GM23338 (cell line): ENCODE data around the gene ASTN1. TPM values are rescaled to one million over a fixed set of nuclear protein-coding genes. Genes with fewer than 3 reads are reported as not detected.

Experiments
- ATAC-seq: fragments of 200-7000 bp; cut with Tn5 transposase; 3 replicates; pipeline ENCODE4 v1.9.1; 2020
- DNase-seq: peaks from one replicate; pipeline ENCODE4 v3.0.0-alpha.2; 2015; ENCODE audit warnings: low spot score
- H2AFZ ChIP-seq: fragments of 200-600 bp; sonication (generic); 2 replicates; pipeline ENCODE4 v1.8.0; 2016; ENCODE audit warnings: antibody characterized with exemption, mild to moderate bottlenecking, moderate library complexity
- H3F3A ChIP-seq: fragments of 200-600 bp; sonication (generic); replicated peaks from 2 replicates; pipeline ENCODE4 v1.8.0; 2017; ENCODE audit warnings: antibody characterized with exemption, mixed run types, low read depth
- H3K27ac ChIP-seq: fragments of 200-600 bp; sonication (generic); 2 replicates; pipeline ENCODE4 v1.6.1; 2016; ENCODE audit warnings: low read depth
- H3K27me3 ChIP-seq: fragments of 200-600 bp; sonication (generic); 2 replicates; pipeline ENCODE4 v1.8.0; 2016; ENCODE audit warnings: mild to moderate bottlenecking, mixed run types, moderate library complexity; ENCODE audit not compliant: insufficient read depth
- H3K36me3 ChIP-seq: fragments of 200-600 bp; sonication (generic); 2 replicates; pipeline ENCODE4 v1.8.0; 2016; ENCODE audit warnings: mild to moderate bottlenecking; ENCODE audit not compliant: insufficient read depth
- H3K4me1 ChIP-seq: fragments of 200-600 bp; sonication (generic); 2 replicates; pipeline ENCODE4 v1.8.0; 2016; ENCODE audit warnings: mild to moderate bottlenecking, moderate library complexity; ENCODE audit not compliant: insufficient read depth
- H3K4me2 ChIP-seq: fragments of 200-600 bp; sonication (generic); 2 replicates; pipeline ENCODE4 v1.7.1; 2017; ENCODE audit warnings: mixed run types
- H3K4me3 ChIP-seq: fragments of 200-600 bp; sonication (generic); 2 replicates; pipeline ENCODE4 v1.6.1; 2016; ENCODE audit warnings: mixed run types
- H3K79me2 ChIP-seq: fragments of 200-600 bp; sonication (generic); replicated peaks from 2 replicates; pipeline ENCODE4 v1.8.0; 2017; ENCODE audit warnings: mild to moderate bottlenecking; ENCODE audit not compliant: insufficient read depth
- H3K9me2 ChIP-seq: fragments of 200-600 bp; sonication (generic); 2 replicates; pipeline ENCODE4 v1.8.0; 2017; ENCODE audit not compliant: insufficient read depth
- H4K20me1 ChIP-seq: fragments of 200-600 bp; sonication (generic); replicated peaks from 2 replicates; pipeline ENCODE4 v1.8.0; 2017; ENCODE audit warnings: mild to moderate bottlenecking; ENCODE audit not compliant: insufficient read depth
- H3K27ac Mint-ChIP-seq: 2 replicates; pipeline ENCODE4 v1.8.0; 2020; ENCODE audit warnings: inconsistent platforms, mild to moderate bottlenecking, moderate library complexity, mixed read lengths
- H3K27me3 Mint-ChIP-seq: 3 replicates; pipeline ENCODE4 v1.8.0; 2022; ENCODE audit warnings: low read depth, mild to moderate bottlenecking, moderate library complexity, mixed read lengths, inconsistent platforms; ENCODE audit not compliant: insufficient read depth, poor library complexity
- H3K36me3 Mint-ChIP-seq: 3 replicates; pipeline ENCODE4 v1.8.0; 2021; ENCODE audit warnings: low read depth, mild to moderate bottlenecking, inconsistent platforms, moderate library complexity, mixed read lengths
- H3K4me1 Mint-ChIP-seq: 3 replicates; pipeline ENCODE4 v1.8.0; 2020; ENCODE audit warnings: mild to moderate bottlenecking, inconsistent platforms, mixed read lengths
- H3K4me3 Mint-ChIP-seq: 3 replicates; pipeline ENCODE4 v1.8.0; 2021; ENCODE audit warnings: moderate library complexity, mild to moderate bottlenecking, inconsistent platforms, mixed read lengths
- H3K9me3 Mint-ChIP-seq: 3 replicates; pipeline ENCODE4 v1.8.0; 2020; ENCODE audit warnings: moderate library complexity, mild to moderate bottlenecking, inconsistent platforms, mixed read lengths
- CREB1 ChIP-seq: fragments of 250-450 bp; sonication (Bioruptor Pico); IDR thresholded peaks from 2 replicates; pipeline ENCODE4 v1.5.0; 2020; ENCODE audit warnings: low read depth, mild to moderate bottlenecking, moderate library complexity
- ETS1 ChIP-seq: IDR thresholded peaks from 2 replicates; pipeline ENCODE4 v1.6.1; 2016; ENCODE audit warnings: antibody characterized with exemption
- EZH2 ChIP-seq: fragments of 200-600 bp; sonication (generic); IDR thresholded peaks from one replicate; pipeline ENCODE4 v1.8.0; 2017; ENCODE audit warnings: antibody characterized with exemption, mild to moderate bottlenecking, low read depth; ENCODE audit not compliant: unreplicated experiment
- EZH2phosphoT487 ChIP-seq: fragments of 200-600 bp; sonication (generic); IDR thresholded peaks from one replicate; pipeline ENCODE4 v1.8.1; 2018; ENCODE audit warnings: antibody characterized with exemption; ENCODE audit not compliant: unreplicated experiment
- NANOG ChIP-seq: IDR thresholded peaks from 2 replicates; pipeline ENCODE4 v1.6.1; 2016; ENCODE audit warnings: antibody characterized with exemption, borderline replicate concordance
- POLR2AphosphoS5 ChIP-seq: IDR thresholded peaks from 2 replicates; pipeline ENCODE4 v1.6.1; 2016; ENCODE audit warnings: antibody characterized with exemption, low read depth
- STAT1 ChIP-seq: IDR thresholded peaks from one replicate; pipeline ENCODE4 v1.6.1; 2016; ENCODE audit warnings: antibody characterized with exemption; ENCODE audit not compliant: unreplicated experiment
- ZNF114 ChIP-seq: fragments of 250-450 bp; sonication (Bioruptor Pico); IDR thresholded peaks from 2 replicates; pipeline ENCODE4 v1.5.0; 2020; ENCODE audit warnings: mild to moderate bottlenecking, moderate library complexity
- ZNF331 ChIP-seq: fragments of 250-450 bp; sonication (Bioruptor Pico); IDR thresholded peaks from 2 replicates; pipeline ENCODE4 v1.5.0; 2020; ENCODE audit warnings: low read depth, mild to moderate bottlenecking, moderate library complexity
- polyA plus RNA-seq: library from polyadenylated mRNA; unstranded; fragments of >200 nt; fragmentation: Nextera tagmentation; extraction: Ambion mirVana; gene quantifications from 2 replicates; pipeline ENCODE4 v1.2.1, GENCODE V29; 2016
- total RNA-seq: library from RNA; depleted of rRNA; stranded (reverse); fragments of >200 nt; shearing (Covaris generic); gene quantifications from 2 replicates; pipeline ENCODE4 v1.2.3, GENCODE V29; 2014
- TF ChIP-seq, protein P1 (sequence below): IDR thresholded peaks from one replicate; pipeline ENCODE4 v1.6.1; 2018; ENCODE audit warnings: antibody characterized with exemption; ENCODE audit not compliant: unreplicated experiment

ASTN1 gene
- total and polyA plus RNA-seq, 2 experiments from 2014 or later = 2.0 to 5.2 TPM

- Histone ChIP-seq H3K4me2 (no peak overlapping the region), H3F3A (no peaks in the 10 kb centered on the region), H3K4me1 (no peaks in the 10 kb centered on the region), H2AFZ (no peak overlapping the region), H3K36me3 (no peaks in the 10 kb centered on the region; the same call in 1 of the 2 replicates), H3K27me3 (no peaks in the 10 kb centered on the region), H3K4me3 (no peak overlapping the region), H3K9me2 (0 out of 2 replicates have a peak, but pooled peaks cover 2% of the 10 kb centered on the region), H4K20me1 (peaks cover 8% of the 10 kb centered on the region; the same call in 1 of the 2 replicates), H3K79me2 (no peaks in the 10 kb centered on the region), H3K27ac (no peak overlapping the region)
- DNase-seq (no peak), ATAC-seq (no peak)
- H3K27me3 Mint-ChIP-seq = peaks cover 3% of the 10 kb centered on the region
- no peak overlapping the region for H3K4me3 Mint-ChIP-seq
- H3K9me3 Mint-ChIP-seq = no peaks in the 10 kb centered on the region
- TF ChIP-seq EZH2phosphoT487 = no peak
- TF ChIP-seq ZNF114 (CRISPR knock-in tag) = no peak
- no peak for TF ChIP-seq EZH2
- no peak for TF ChIP-seq NANOG
- TF ChIP-seq POLR2AphosphoS5 = no peak
- TF ChIP-seq STAT1 = no peak
- no peak for TF ChIP-seq ETS1
- H3K4me1 Mint-ChIP-seq = peaks cover 11% of the 10 kb centered on the region
- no peak overlapping the region for H3K27ac Mint-ChIP-seq
- H3K36me3 Mint-ChIP-seq = no peaks in the 10 kb centered on the region
Measured at GRCh38 chr1:177122461-177123251, 41.9 kb downstream of the ASTN1 start.

DNA sequence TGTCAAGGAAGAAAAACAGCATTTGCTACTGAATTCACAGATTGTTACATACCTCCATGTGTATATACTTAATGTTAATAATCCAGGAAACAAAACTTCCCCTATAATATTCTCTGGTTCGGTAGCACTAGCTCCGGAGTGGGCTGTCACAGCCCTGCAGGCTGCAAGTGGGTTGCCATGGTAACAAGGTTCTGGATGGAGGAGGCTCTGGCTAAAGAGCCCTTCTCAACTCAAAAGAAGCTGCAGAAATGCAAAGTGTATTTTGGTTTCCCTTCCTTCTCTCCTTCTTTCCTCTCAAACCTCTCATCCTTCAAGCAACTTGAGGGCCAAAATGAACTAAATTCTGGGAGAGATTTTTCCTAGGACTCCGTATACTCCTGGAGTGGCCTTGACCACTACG lies 45.2 kb downstream of the ASTN1 start:
- H3K9me2 ChIP-seq = 0 out of 2 replicates have a peak, but pooled peaks cover 2% of the 10 kb centered on the region
- H3K36me3 Mint-ChIP-seq = no peaks in the 10 kb centered on the region
- DNase-seq (peak; percentile 70), ATAC-seq (peak; percentile 43; the same call in 2 of the 3 replicates)
- H3K4me3 Mint-ChIP-seq = no peak overlapping the region
- no peaks in the 10 kb centered on the region for H3K4me1 ChIP-seq
- H3K27me3 Mint-ChIP-seq = peaks cover 3% of the 10 kb centered on the region
- no peak overlapping the region for H3K4me3 ChIP-seq
- no peaks in the 10 kb centered on the region; the same call in 1 of the 2 replicates for H3K36me3 ChIP-seq
- peaks cover 4% of the 10 kb centered on the region; the same call in 2 of the 3 replicates for H3K4me1 Mint-ChIP-seq
- no peaks in the 10 kb centered on the region for H3F3A ChIP-seq
- H2AFZ ChIP-seq = no peak overlapping the region
- no peak overlapping the region for H3K27ac Mint-ChIP-seq
- H3K27me3 ChIP-seq = no peaks in the 10 kb centered on the region
- peaks cover 8% of the 10 kb centered on the region; the same call in 1 of the 2 replicates for H4K20me1 ChIP-seq
- H3K4me2 ChIP-seq = no peak overlapping the region
- no peaks in the 10 kb centered on the region for H3K9me3 Mint-ChIP-seq
- no peaks in the 10 kb centered on the region for H3K79me2 ChIP-seq
- H3K27ac ChIP-seq = no peak overlapping the region
- TF ChIP-seq POLR2AphosphoS5 (no peak), STAT1 (no peak), ZNF114 (CRISPR knock-in tag) (no peak), ZNF331 (CRISPR knock-in tag) (no peak), EZH2phosphoT487 (no peak), CREB1 (CRISPR knock-in tag) (no peak), NANOG (no peak), EZH2 (no peak)
- TF ChIP-seq, protein P1, sequence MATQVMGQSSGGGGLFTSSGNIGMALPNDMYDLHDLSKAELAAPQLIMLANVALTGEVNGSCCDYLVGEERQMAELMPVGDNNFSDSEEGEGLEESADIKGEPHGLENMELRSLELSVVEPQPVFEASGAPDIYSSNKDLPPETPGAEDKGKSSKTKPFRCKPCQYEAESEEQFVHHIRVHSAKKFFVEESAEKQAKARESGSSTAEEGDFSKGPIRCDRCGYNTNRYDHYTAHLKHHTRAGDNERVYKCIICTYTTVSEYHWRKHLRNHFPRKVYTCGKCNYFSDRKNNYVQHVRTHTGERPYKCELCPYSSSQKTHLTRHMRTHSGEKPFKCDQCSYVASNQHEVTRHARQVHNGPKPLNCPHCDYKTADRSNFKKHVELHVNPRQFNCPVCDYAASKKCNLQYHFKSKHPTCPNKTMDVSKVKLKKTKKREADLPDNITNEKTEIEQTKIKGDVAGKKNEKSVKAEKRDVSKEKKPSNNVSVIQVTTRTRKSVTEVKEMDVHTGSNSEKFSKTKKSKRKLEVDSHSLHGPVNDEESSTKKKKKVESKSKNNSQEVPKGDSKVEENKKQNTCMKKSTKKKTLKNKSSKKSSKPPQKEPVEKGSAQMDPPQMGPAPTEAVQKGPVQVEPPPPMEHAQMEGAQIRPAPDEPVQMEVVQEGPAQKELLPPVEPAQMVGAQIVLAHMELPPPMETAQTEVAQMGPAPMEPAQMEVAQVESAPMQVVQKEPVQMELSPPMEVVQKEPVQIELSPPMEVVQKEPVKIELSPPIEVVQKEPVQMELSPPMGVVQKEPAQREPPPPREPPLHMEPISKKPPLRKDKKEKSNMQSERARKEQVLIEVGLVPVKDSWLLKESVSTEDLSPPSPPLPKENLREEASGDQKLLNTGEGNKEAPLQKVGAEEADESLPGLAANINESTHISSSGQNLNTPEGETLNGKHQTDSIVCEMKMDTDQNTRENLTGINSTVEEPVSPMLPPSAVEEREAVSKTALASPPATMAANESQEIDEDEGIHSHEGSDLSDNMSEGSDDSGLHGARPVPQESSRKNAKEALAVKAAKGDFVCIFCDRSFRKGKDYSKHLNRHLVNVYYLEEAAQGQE = no peak
